HepG2 (cell line): ENCODE measurements around the gene PPP1R12B. TPM values are rescaled to one million over a fixed set of nuclear protein-coding genes. Genes with fewer than 3 reads are reported as not detected.
A peak's percentile ranks its signal among the peaks of the same experiment; 100 is the strongest.

Experiments used
- ATAC-seq: fragments of 200-7000 bp; cut with Tn5 transposase; 3 replicates; pipeline ENCODE4 v1.9.1; 2020; ENCODE audit warnings: mild to moderate bottlenecking, moderate library complexity
- BruUV-seq: library from RNA; stranded (reverse); fragments of 400-500 nt; replicated peaks from 2 replicates; lab custom pipeline; 2021; lab: Mats Ljungman, UMichigan
- CTCF ChIA-PET: fragments of 300-600 bp; formaldehyde crosslinking; extraction: SDS; loops from one replicate; lab custom pipeline; 2021; ENCODE audit warnings: low total read pairs, inconsistent platforms, low intra/inter-chr PET ratio; lab: Yijun Ruan, JAX
- POLR2A ChIA-PET: fragments of 350-600 bp; sonication (Branson Sonifier 250); formaldehyde crosslinking; loops from one replicate; lab custom pipeline; 2020; ENCODE audit warnings: antibody characterized with exemption, inconsistent platforms; lab: Yijun Ruan, JAX
- DNase-seq: peaks from one replicate; pipeline ENCODE4 v3.0.0-alpha.2; 2015; ENCODE audit warnings: low spot score
- FAIRE-seq: peaks from 3 replicates; lab custom pipeline; 2011; peaks lifted over from hg19 to GRCh38; lab: Jason Lieb, UNC
- H2AFZ ChIP-seq: one replicate; pipeline ENCODE4 v1.6.1; 2011; ENCODE audit warnings: low read length, inconsistent platforms
- H3K27ac ChIP-seq: fragments of 300-600 bp; 3 replicates; pipeline ENCODE4 v1.8.0; 2011; ENCODE audit warnings: mixed run types, mild to moderate bottlenecking, mixed read lengths, low read length, inconsistent platforms; ENCODE audit not compliant: insufficient read depth; ENCODE audit errors: extremely low read length
- H3K27me3 ChIP-seq, 2 experiments: fragments of 200-600 bp in 1 of 2; 2 replicates in 1 of 2; 3 replicates in 1 of 2; pipeline versions ENCODE4 v1.6.0 to v1.8.0; 2011; ENCODE audit warnings: low read length in 2 of 2, mild to moderate bottlenecking in 2 of 2, moderate library complexity in 2 of 2, inconsistent platforms in 1 of 2; ENCODE audit not compliant: insufficient read depth in 2 of 2, control insufficient read depth in 1 of 2
- H3K36me3 ChIP-seq, 2 experiments: fragments of 200-600 bp in 1 of 2; replicated peaks in 1 of 2; 2 replicates in 1 of 2; 3 replicates in 1 of 2; pipeline versions ENCODE4 v1.5.1 to v1.8.0; 2011; ENCODE audit warnings: low read length in 2 of 2, inconsistent platforms in 1 of 2; ENCODE audit not compliant: insufficient read depth in 2 of 2, control insufficient read depth in 1 of 2
- H3K4me1 ChIP-seq: 2 replicates; pipeline ENCODE4 v1.5.1; 2012; ENCODE audit warnings: low read length, inconsistent platforms; ENCODE audit not compliant: insufficient read depth
- H3K4me2 ChIP-seq: 2 replicates; pipeline ENCODE4 v1.6.0; 2011; ENCODE audit warnings: low read depth, low read length, inconsistent platforms
- H3K4me3 ChIP-seq, 3 experiments: fragments of 200-600 bp in 1 of 3; sonication (generic), shearing (Covaris generic) in 1 of 3; replicated peaks in 1 of 3; 2 replicates each; pipeline ENCODE4 v1.5.1; 2011 to 2016; ENCODE audit warnings: low read length in 3 of 3, inconsistent platforms in 2 of 3, low read depth in 2 of 3, mild to moderate bottlenecking in 2 of 3, control low read depth in 1 of 3, mixed read lengths in 1 of 3; ENCODE audit not compliant: insufficient read depth in 1 of 3
- H3K79me2 ChIP-seq: one replicate; pipeline ENCODE4 v1.6.1; 2011; ENCODE audit warnings: low read length, inconsistent platforms; ENCODE audit not compliant: insufficient read depth
- H3K9ac ChIP-seq: 2 replicates; pipeline ENCODE4 v1.6.0; 2011; ENCODE audit warnings: mild to moderate bottlenecking, low read depth, low read length, inconsistent platforms; ENCODE audit not compliant: insufficient read depth
- H3K9me3 ChIP-seq: 2 replicates; pipeline ENCODE4 v1.5.1; 2012; ENCODE audit warnings: mild to moderate bottlenecking, low read length
- H4K20me1 ChIP-seq: 2 replicates; pipeline ENCODE4 v1.6.0; 2011; ENCODE audit warnings: inconsistent platforms, mild to moderate bottlenecking, low read length, moderate library complexity; ENCODE audit not compliant: insufficient read depth
- CBX5 ChIP-seq: sonication (generic); formaldehyde crosslinking; IDR thresholded peaks from 2 replicates; pipeline ENCODE4 v1.4.0; 2020; ENCODE audit warnings: missing genetic modification reagents, borderline replicate concordance
- CTCF ChIP-seq: sonication (generic); formaldehyde crosslinking; IDR thresholded peaks from 2 replicates; pipeline ENCODE4 v1.5.0; 2020; ENCODE audit warnings: mild to moderate bottlenecking, missing genetic modification reagents, moderate library complexity
- HNRNPH1 ChIP-seq: fragments of 200-400 bp; formaldehyde crosslinking; optimal IDR thresholded peaks from 2 replicates; pipeline ENCODE3; 2017; ENCODE audit warnings: mild to moderate bottlenecking, low read depth, low read length
- KDM2A ChIP-seq: sonication (generic); formaldehyde crosslinking; IDR thresholded peaks from 2 replicates; pipeline ENCODE4 v1.4.0; 2020; ENCODE audit warnings: low read depth, missing genetic modification reagents, borderline replicate concordance
- RAD21 ChIP-seq: fragments of 450-650 bp; formaldehyde crosslinking; IDR thresholded peaks from 2 replicates; pipeline ENCODE4 v1.5.0; 2020; ENCODE audit warnings: mild to moderate bottlenecking
- SMC3 ChIP-seq: IDR thresholded peaks from 2 replicates; pipeline ENCODE4 v1.6.1; 2011; ENCODE audit warnings: low read length, improper control_type of control experiment
- STAG1 ChIP-seq: sonication (generic); formaldehyde crosslinking; IDR thresholded peaks from 2 replicates; pipeline ENCODE4 v1.4.0; 2020; ENCODE audit warnings: missing genetic modification reagents
- XRCC5 ChIP-seq: fragments of 200-400 bp; formaldehyde crosslinking; optimal IDR thresholded peaks from 2 replicates; pipeline ENCODE3; 2017; ENCODE audit warnings: mild to moderate bottlenecking, low read length
- ZNF766 ChIP-seq: sonication (generic); formaldehyde crosslinking; IDR thresholded peaks from 2 replicates; pipeline ENCODE4 v1.5.0; 2020; ENCODE audit warnings: missing genetic modification reagents, borderline replicate concordance
- WGBS: methylation state at CpG from one replicate; pipeline ENCODE4 v1.1.6; 2017; ENCODE audit warnings: low lambda C conversion rate; 5-methylcytosine and 5-hydroxymethylcytosine counted together
- in situ Hi-C: cut with HindIII; loops from 2 replicates; pipeline ENCODE4 v1.10.0; 2017; ENCODE audit warnings: low pct_unique_long_range_greater_than_20kb; ENCODE audit not compliant: extremely low pct_ligation_motif_present
- intact Hi-C: fragments of 100-400 bp; cut with micrococcal nuclease; formaldehyde crosslinking; loops from one replicate; pipeline ENCODE4 v1.10.0; 2022; ENCODE audit not compliant: unreplicated experiment
- polyA plus RNA-seq, 8 experiments: library from polyadenylated mRNA; depleted of rRNA in 3 of 8; stranded (reverse) in 7 of 8; unstranded in 1 of 8; fragments of >200 nt; fragmentation: Illumina TruSeq in 4 of 8; extraction: Trizol in 4 of 8; gene quantifications; 2 replicates each; pipeline versions ENCODE4 v1.2.1 to v1.2.3, GENCODE V29; 2011 to 2016; ENCODE audit warnings: low read depth in 4 of 8, missing spikeins in 1 of 8, mixed read lengths in 1 of 8; ENCODE audit not compliant: insufficient read depth in 1 of 8
- total RNA-seq, 5 experiments: library from RNA; depleted of rRNA; stranded (reverse); fragments of >200 nt; fragmentation: Illumina TruSeq; extraction: Trizol; gene quantifications; 2 replicates each; pipeline ENCODE4 v1.2.3, GENCODE V29; 2016; ENCODE audit warnings: low read depth in 1 of 5

PPP1R12B gene
- total and polyA plus RNA-seq, 2 of the 13 experiments (the other 11 are each of a cell fraction or from before 2014, with no cell fraction given): 12.0 to 13.6 TPM

GRCh38 chr1:202599669-202600431 is 251.4 kb downstream of the PPP1R12B start:
- in situ Hi-C loops (loop anchor here (10.0 kb wide), 1 partner anchor 95 kb away; no protein-coding TSS in a partner anchor), intact Hi-C loops (loop anchor here (1.0 kb wide), 1 partner anchor 99 kb away; no protein-coding TSS in a partner anchor)
- no peaks in the 10 kb centered on the region for H3K27me3 ChIP-seq
- TF ChIP-seq SMC3 (peak; percentile 74), ZNF766 (CRISPR knock-in tag) (no peak), RAD21 (CRISPR knock-in tag) (peak; percentile 79), XRCC5 (peak; percentile 58), HNRNPH1 (no peak), STAG1 (CRISPR knock-in tag) (peak; percentile 87), CTCF (CRISPR knock-in tag) (peak; percentile 86), KDM2A (peak; percentile 50; the same call in 1 of the 2 replicates), CBX5 (CRISPR knock-in tag) (no peak)
- FAIRE-seq: peak; percentile 21
- DNase-seq: peak; percentile 49
- H4K20me1 ChIP-seq: no peaks in the 10 kb centered on the region; the same call in 1 of the 2 replicates
- no peak overlapping the region for H3K9ac ChIP-seq
- H3K79me2 ChIP-seq: no peaks in the 10 kb centered on the region
- H3K27ac ChIP-seq: no peak overlapping the region
- 21% methylated on average over 6 of the region's 16 CpGs for WGBS
- no peaks in the 10 kb centered on the region for H3K4me1 ChIP-seq
- ChIA-PET POLR2A (no interaction called here), CTCF (interaction anchor here (1.1 to 1.7 kb wide), 3 partner anchors 26 to 120 kb away, joined by 3 to 12 read pairs (median 4); no protein-coding TSS in a partner anchor)
- H3K9me3 ChIP-seq: no peaks in the 10 kb centered on the region
- H3K36me3 ChIP-seq: no peaks in the 10 kb centered on the region
- no peak overlapping the region for H3K4me3 ChIP-seq
- ATAC-seq: peak; percentile 93
- no peak overlapping the region for H2AFZ ChIP-seq
- H3K4me2 ChIP-seq: no peak overlapping the region
- no TSS peak for BruUV-seq
